ENCODE data around the gene KCNJ15.

Gene KCNJ15

GRCh38 chr21:38249696-38250278 is 7.0 kb upstream of the KCNJ15 start:
- TF ChIP-seq CTCF (IDR thresholded peaks at IDR 0.05; ENCODE audit: control insufficient read depth, extremely low read depth, insufficient read depth), result no peak
- no peak for DNase-seq (ENCODE audit: low read depth)
- H3K4me3 ChIP-seq (ENCODE audit: low read depth, low read length), result no peak overlapping the region

GRCh38 chr21:38250991-38251418 is 5.8 kb upstream of the KCNJ15 start:
- no peak for DNase-seq (ENCODE audit: low read depth)
- no peak overlapping the region for H3K4me3 ChIP-seq (ENCODE audit: low read depth, low read length)
- no peak for TF ChIP-seq CTCF (IDR thresholded peaks at IDR 0.05; ENCODE audit: control insufficient read depth, extremely low read depth, insufficient read depth)

GRCh38 chr21:38254970-38255369 is 1.8 kb upstream of the KCNJ15 start:
- DNase-seq (ENCODE audit: low read depth), result no peak
- no peak for TF ChIP-seq CTCF (IDR thresholded peaks at IDR 0.05; ENCODE audit: control insufficient read depth, extremely low read depth, insufficient read depth)
- no peak overlapping the region for H3K4me3 ChIP-seq (ENCODE audit: low read depth, low read length)

GRCh38 chr21:38255571-38256117 is 1.1 kb upstream of the KCNJ15 start:
- no peak overlapping the region for H3K4me3 ChIP-seq (ENCODE audit: low read depth, low read length)
- no peak for DNase-seq (ENCODE audit: low read depth)
- no peak for TF ChIP-seq CTCF (IDR thresholded peaks at IDR 0.05; ENCODE audit: control insufficient read depth, extremely low read depth, insufficient read depth)

- no peak overlapping the region for H3K4me3 ChIP-seq (ENCODE audit: low read depth, low read length)
- no peak for DNase-seq (ENCODE audit: low read depth)
- no peak for TF ChIP-seq CTCF (IDR thresholded peaks at IDR 0.05; ENCODE audit: control insufficient read depth, extremely low read depth, insufficient read depth)
These were observed 876 bp downstream of the KCNJ15 start for GRCh38 chr21:38257667-38258066.

GRCh38 chr21:38258521-38259485 is 2.0 kb downstream of the KCNJ15 start:
- no peak for DNase-seq (ENCODE audit: low read depth)
- no peak for TF ChIP-seq CTCF (IDR thresholded peaks at IDR 0.05; ENCODE audit: control insufficient read depth, extremely low read depth, insufficient read depth)
- H3K4me3 ChIP-seq (ENCODE audit: low read depth, low read length), result no peak overlapping the region

Data from LNCaP clone FGC (cell line).